Stimulated activated CD4-positive, alpha-beta T cell treated with anti-CD3 and anti-CD28 coated beads, Interleukin-12 subunit alpha, Interleukin-12 subunit beta, amount 100 ng/mL, for 48 hours (primary cell): ENCODE measurements around the gene PTRHD1.

Source experiments
- DNase-seq, 3 donors: peaks; one replicate each; pipeline ENCODE4 v3.0.0-alpha.2; 2020; ENCODE audit warnings: low read depth in 2 of 3, low spot score in 1 of 3

PTRHD1 gene

DNA sequence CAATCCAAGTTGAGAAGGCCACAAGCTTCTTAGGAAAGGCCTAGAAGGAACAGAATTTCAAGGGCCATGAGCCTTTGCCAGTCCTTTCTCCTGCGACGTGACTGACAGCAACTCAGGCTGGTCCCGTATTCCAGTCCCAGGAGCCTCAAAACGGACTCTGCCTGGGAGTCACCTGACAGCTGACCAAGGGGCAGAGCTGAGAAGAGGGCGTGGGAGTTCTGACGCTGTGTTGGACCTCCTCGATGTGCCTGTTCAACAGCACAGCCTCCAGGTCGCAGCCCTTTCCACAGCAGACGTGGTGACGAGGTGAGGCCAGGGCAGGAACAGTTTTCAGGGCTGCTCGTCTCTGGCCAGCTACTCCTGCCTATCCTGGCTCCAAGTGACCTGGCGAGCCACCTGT lies 37.6 kb upstream of the PTRHD1 start:
- no peak for DNase-seq

DNA sequence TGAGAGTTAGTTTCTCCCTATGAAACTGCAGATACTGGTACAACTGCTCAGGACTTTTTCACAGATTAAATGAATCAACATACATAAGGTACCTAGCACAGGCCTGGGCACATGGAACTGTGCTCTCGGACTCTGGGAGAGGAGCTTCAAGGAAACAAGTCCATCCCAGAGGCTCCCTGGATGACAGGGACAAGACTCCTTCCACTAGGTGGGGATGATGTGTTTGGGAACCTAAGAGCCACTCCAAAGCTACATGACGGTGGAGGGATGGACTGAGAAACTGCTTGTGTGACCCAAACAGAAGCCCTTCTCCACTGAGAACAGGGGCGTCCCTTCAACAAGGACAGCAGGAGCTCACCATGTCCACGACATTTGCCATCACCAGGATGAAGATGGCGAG lies 37.2 kb upstream of the PTRHD1 start:
- DNase-seq, result no peak

DNA sequence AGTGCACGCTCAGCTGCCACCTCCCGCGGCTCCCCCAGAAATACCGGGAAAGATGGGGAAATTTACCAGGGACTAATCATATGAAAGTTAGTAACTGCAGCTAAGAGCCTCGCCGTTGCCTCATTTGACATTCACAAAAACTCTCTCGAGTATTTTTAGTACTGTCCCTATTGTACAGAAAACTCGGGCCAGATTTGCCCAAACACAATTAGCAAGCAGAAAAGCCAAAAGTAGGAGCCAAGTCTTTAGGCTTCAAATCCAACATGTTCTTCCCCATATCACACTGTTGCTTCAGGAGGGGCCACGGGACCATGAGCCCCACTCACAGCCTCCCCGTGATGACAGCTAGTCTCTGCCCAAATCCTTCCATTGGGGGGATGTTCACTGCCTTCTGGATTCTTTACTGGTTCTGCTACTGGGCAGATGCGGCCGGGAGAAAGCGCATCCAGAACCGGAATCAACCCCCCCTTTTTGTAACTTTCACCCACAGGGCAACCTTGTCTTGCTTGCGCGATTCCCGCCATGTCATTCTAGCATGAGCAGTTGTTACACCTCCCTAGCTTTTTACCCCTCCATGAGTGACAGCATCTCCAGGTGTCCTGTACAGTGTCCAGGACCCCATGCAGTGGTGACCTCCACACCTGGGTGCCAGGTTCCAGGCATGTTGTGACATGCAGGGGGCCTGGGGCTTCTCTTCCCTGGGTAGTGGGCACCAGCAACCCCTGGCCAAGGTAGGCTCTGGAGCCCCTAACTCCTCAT lies 35.2 kb upstream of the PTRHD1 start:
- DNase-seq, result no peak

DNA sequence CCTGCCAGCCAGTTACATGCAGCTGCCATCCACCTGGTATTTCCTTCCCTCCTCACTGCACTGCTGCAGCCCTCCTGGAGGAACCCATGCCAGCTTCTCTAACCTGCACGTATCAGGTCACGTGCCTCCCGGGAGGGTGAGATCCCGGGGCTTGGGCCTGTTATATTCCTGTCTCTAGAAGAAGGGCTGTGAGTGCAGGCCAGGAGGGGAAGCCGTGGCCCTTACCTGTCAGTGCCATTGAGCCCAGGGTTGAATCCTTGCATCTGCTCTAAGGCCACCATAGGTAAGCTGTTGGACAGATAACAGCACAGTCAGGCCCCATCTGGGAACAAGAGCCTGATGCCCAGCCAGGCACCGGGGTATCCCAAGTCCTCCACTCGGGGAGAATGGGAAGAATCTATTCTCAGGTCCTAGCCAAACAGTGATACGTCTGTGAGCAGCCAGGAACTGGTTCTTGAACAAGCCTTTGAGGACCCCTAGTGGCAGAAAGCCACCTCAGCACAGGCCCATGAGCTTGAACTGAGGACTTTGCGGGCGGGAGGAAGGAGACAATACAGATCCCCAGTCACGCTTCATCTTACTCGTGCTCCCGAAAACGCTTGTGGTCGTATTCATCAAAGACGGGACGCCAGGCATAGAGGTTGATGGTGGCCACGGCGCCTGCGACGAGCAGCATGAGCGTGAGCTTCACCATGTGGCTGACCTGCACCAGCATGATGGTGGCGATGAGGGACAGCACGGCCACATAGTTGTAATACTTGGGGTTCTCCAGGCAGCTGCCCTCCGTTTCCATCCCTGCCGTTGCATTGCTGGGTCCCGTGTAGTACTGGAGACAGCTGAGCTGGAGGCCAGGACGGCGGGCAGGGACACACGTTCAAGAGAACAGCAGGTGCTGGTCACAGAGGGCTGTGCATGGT lies 34.4 kb upstream of the PTRHD1 start:
- DNase-seq, result peak; percentile 58 to 61 (median 58)

DNA sequence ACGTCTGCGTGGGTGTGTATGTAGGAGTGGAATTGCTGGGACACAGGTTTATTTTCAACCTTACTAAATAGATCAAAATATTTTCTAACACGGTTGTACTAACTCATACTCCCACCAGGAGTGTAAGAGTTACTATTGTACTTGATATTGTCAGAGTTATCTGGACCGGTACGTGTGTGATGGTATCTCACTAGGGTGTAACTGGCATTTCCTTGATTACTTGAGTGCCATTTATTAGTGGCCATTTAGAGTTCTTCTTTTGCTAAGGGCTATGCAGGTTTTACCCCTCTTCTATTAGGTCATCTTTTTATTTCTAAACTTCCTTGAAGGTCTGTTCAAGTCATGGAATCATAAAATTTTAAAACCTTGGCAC lies 33.6 kb upstream of the PTRHD1 start:
- DNase-seq, result no peak

DNA sequence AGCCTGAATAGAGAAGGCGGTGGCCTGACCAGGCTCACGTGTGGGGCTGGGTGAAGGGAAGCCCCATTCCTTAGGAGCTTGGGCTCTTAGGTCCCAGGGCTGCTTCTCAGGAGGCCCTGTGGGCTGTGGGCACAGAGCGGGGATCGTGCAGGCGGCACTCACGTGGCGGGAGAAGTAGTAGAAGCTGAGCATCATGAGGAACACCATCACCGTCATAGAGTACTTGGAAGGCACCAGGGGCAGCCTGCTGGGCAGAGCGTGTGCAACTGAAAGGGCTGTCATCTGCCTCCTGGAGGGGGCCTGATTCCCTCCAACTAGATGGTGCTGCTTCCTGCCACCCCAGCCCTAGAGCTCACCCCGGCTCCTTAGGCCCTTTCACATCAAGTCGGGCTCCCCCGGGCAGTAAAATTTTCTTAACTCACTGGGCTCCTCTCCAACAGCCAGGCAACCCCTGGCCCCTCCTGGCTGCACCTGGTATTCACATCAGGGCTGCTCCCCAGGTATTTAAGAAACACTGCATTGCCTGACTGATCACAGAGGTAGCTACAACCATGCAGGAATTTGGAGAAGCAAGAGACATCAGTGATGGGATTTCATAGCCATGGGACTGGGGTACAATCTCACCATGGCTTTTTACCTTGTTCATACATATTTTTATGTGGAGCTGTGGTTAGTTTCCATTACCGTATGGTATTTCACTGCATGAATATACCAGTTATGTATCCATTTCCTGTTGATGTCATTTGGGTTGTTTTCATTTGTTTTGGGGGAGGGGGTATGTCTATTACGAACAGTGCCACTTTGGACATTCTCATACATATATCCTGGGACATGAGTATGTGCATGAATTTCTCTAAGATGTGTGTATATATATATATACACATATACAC lies 32.9 kb upstream of the PTRHD1 start:
- DNase-seq, result no peak

DNA sequence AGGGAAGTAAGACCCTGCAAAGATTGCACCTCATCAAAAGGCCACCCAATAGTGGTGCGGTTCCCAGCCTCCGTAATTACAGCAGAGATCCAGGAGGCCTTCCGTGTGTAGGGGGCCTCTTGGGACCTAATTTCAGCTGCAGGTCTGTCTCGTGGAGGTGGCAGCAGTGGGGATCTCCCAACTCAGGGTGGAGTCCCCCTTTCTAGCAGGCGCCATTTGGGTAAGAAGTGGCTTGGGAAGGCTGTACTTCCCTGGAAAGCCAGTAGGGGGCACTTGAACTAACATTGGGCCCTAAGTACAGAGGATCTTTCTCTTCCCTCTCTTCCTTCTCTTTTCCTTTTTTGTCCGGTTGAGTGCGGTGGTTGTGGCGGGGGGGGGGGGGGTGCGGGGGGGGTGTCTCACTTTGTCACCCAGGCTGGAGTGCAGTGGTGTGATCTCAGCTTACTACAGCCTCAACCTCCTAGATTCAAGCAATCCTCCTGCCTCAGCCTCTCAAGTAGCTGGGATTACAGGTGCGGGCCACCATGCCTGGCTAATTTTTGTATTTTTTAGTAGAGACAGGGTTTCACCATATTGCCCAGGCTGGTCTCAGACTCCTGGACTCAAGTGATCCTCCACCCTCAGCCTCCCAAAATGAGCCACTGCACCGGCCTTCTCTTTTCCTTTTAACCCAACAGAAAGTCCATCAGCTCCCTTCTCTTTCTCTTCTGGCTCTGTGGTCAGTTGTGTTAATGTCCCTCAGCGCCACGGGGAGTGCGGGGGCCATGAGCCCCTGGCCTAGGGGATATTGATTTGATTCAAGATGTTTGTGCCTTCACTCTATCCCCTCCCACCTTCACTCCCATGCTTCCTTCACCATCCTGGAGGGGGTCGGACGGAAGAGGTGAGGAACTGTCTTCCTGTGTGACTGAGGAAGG lies 32.0 kb upstream of the PTRHD1 start:
- DNase-seq, result peak; percentile 22 to 29 (median 26)

DNA sequence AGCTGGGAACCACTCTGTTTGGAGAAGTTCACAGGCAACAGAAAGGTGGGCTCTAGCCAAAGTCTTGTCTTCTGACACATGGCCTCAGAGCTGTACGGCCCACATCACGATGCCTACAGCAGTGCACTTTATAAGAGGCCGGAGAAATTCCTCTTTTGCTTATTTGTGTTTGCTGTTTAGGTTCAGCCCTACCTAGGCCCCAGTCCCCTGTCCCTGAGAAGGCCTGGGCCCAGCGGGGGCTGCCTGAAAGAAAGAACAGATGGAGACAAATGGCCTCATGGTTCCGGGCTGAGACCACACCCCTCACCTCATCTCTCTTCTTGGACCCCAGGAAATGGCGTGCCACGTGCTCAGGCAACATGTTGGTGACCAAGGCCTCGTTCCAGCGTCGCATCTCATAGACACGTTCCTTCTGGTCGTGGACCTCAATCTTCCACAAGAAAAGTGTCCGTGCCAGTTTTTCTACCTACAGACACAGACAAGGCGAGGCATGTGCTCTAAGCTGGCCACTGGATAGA lies 30.9 kb upstream of the PTRHD1 start:
- DNase-seq, result no peak

DNA sequence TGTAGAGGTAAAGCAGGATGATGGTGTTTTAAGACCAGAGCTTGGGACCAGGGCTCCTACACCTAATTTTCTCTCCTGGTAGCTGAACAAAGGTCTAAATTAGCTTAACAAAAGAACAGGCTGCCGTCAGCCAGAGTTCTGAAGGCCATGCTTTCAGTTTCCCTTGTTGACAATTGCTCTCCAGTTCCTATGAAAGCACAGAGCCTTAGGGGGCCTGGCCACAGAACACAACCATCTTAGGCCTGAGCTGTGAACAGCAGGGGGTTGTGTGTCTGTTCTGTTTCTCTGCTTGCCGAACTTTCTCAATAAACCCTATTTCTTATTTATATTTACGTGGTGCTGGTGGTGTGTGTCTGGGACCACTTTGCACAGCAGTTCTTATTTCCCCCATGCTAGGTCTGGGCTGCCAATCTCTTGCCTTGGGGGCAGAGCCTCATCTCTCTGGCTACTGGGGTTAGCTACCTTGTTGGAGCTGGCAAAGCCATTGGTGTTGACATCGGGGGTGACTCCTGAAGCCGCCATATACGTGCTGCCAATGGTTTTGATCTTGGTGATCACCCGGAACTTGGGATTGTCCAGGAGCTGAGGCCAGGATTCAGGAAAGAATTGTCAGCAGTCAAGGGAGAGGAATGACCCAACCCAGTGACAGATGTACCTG lies 29.0 kb upstream of the PTRHD1 start:
- no peak for DNase-seq

DNA sequence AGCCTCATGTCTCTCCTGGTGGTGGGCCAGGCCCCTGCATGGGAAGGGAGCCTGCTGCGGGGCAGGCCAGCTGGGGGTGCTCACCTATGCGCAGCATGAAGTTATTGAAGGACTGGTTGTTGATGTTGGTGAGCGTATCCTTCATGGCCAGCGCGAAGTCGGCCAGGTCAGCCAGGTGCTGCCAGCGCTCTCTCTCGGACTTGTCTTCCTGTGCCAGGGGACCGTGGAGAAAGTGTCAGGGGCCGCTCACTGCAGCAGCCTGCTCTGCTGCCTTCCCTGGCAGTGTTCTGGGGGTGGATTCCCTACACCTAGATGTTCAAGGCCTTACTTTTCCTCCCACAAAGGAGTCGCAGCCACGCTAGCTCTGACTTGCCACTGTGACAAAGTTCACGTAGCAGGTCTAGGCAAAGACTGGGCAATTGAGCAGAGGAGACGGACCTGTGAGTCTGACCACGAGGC lies 28.3 kb upstream of the PTRHD1 start:
- DNase-seq, result no peak

DNA sequence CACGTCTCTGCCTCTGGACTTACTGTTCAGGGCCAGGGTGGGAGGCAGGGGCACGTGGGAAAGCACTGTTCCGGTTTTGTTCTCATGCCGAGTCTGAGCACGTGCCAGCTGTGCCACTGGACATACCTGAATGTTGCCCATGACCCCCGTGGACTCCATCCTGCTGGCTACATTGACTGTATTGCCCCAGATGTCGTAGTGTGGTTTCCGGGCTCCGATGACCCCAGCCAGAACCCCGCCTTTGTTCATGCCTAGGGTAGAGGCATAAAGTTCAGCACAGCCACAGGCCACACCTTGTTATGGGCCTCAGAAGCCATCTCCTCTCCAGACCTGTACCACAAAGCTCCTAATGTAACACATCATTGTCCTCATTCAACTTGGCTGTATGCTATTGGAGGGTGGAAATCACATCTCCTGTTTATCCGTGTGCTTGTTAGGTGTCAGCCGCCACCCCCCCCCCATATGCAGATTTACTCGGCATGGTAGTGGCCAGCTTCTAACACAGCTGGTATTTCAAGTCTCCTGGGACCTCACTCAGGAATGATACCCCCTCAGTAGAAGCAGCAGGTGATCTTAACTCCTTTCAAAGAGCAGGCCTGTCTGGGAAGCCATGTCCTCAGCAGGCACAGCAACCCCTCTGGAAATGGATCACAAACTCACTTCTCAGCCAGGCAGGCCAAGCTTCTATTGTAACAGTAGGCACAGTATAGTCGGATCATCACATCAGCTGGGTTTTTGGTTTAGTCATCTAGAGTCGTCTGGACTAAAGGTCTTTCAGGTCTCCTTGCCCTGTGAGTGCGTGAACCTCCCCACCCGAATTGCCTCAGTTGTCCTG lies 27.6 kb upstream of the PTRHD1 start:
- DNase-seq, result no peak

DNA sequence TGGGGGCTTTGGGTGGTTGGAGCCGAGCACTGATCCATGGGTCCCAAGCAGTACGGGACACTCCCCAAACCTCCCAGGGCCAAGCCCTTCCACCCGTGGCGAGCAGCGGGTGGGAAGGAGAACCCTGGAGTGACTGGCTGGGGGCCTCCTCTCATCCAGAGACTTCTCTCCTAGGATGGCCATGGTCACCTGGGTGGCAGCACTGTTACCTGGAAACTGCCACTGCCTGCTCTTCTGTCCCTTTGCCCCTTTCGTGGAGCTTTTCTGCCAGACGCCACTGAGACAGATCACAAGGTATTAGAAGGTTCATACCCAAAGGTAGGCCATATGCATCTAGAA lies 27.0 kb upstream of the PTRHD1 start:
- DNase-seq, result no peak

DNA sequence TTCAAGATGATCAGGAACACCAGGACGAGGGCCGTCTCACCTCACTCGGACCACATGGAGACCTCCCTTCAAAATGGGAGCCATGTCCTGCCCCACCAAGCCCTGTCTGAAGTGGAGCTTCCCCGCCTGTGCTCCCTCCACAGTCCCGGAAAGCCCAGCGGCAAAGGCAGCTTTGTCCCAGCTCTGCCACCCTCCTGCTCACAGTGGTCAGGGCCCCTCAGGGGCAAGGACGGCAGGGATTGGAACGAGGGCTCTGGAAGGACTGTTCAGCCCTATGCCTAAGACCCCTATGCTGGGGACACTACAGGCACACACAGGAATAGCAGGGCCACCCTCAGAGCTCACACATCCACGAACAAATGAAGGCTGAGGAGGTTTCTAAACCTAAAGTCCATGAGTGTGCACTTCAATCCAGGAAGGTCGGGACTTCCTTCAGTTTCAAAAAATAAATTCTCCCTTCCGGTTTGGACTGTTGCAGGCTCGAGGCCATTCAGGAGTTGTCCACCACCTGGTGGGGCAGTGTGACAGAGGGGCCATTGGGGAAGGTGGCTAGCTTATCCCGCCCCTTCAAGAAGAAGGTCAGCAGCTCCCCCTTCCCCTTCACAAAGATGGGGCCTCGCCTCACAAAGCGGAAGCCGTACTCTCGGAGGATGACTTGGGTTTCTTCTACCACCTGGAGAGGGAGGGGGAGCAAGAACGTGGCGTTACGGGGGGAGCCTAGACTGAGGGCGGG lies 26.4 kb upstream of the PTRHD1 start:
- no peak for DNase-seq

DNA sequence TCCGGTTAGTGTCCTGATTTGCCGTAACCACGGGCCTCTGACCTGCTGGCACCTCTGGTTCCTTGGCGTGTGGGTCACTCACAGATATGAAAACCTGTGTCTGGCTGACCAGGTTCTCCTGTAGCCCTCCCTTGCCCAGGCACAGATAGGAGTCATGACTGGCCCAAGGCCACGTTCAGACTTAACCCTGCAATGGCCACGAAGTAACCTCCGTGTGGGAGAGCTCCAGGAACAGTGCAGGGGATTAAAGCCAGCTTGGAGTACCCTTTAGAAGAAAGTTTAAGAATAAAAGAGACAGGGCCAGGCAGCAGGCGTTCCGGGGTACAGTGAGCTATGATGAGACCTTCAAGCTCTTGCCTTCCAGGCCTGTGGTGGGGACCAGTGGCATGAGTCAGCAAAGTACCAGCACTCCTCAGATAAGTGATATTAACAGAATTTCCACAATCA lies 25.6 kb upstream of the PTRHD1 start:
- DNase-seq, result no peak

DNA sequence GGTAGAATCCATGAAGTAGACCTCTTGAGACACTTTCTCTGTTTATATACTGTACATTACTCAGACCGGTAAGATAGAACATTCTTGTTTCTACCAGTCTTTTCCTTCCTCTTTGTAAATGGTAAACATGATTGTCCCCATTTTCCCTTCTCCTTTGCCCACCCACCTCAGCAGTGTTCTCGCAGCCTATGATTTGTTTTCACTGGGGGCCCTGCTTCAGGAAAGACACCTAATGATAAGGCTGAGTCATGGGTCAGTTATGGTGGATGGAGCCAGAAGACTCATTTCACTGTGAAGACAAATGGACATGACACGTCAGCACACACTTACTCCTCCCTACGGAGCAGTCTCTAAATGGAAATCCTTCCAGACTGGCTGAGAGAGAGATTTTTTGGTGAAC lies 23.7 kb upstream of the PTRHD1 start:
- no peak for DNase-seq

DNA sequence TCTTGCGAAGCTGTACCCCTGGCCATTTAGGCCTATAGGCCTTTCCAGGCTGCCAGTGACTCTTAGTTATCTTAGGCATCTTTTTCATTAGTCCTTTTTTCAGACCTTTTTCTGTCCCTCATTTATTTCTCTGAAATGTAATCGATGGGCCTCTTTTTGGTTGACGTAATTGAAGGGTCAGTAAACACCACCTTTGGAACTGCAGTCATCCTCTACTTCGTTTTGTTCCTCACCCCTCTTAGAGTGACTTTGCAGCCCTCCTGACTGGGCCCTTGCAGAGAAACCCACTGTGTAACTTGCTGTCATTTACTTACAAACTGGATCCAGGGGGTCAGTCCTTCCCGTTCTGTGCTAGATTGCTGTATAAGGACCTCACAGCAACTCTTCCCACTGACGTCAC lies 23.2 kb upstream of the PTRHD1 start:
- no peak for DNase-seq

DNA sequence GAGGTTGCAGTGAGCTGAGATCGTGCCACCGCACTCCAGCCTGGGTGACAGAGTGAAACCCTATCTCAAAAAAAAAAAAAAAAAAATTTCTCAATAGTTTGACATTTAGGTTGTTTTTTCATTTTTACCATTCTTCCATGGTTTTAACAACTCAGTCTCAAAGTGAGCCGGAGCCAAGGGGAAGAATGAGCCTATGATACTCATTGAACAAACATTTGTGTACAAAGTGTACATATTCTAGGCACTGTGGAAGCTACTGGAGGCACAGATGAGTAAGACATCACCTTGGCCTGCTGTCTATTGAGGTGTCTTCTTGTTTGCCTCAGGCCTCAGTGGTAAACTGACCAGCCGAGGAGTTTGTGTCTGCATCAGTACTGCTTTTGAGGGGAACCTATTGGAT lies 22.0 kb upstream of the PTRHD1 start:
- no peak for DNase-seq

DNA sequence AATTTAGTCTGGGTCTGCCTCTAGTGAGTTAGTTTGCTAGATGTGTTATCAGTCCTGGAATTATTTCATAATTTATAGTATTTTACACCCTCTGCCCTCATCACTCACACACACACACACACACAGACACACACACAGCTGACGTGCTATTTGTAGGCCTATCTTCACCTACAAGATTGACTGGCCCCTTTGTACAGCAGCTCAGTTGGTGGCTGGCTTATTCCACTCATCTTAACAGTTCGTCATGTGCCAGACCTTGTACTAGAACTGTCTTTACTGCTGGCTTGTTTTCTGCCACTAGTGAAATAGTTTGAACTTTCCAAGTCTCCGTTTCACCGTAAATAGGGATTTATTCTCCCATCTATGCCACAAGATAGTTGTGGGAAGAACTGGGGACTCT lies 21.3 kb upstream of the PTRHD1 start:
- DNase-seq, result no peak
